ENCODE data around the gene P4HB.

P4HB gene

GRCh38 chr17:81837641-81838040, 22.7 kb downstream of the P4HB start:
- no peak for TF ChIP-seq CTCF (IDR thresholded peaks at IDR 0.05; ENCODE audit: low read depth, low read length)
- DNase-seq (ENCODE audit: extremely low read depth, low read depth) = peak; percentile 36

GRCh38 chr17:81834831-81835267, 25.5 kb downstream of the P4HB start, which contains the start of gene PPP1R27:
Gene PPP1R27, minus strand, starts transcription at chr17:81835050. Its CDS starts 97 bp downstream, at chr17:81834953.
- no peak for TF ChIP-seq CTCF (IDR thresholded peaks at IDR 0.05; ENCODE audit: low read depth, low read length)
- DNase-seq (ENCODE audit: extremely low read depth, low read depth) = no peak

- no peak for DNase-seq (ENCODE audit: extremely low read depth, low read depth)
- TF ChIP-seq CTCF (IDR thresholded peaks at IDR 0.05; ENCODE audit: low read depth, low read length) = no peak
Observed at GRCh38 chr17:81833921-81834830, 26.2 kb downstream of the P4HB start.

- DNase-seq (ENCODE audit: extremely low read depth, low read depth) = peak; percentile 83
- no peak for TF ChIP-seq CTCF (IDR thresholded peaks at IDR 0.05; ENCODE audit: low read depth, low read length)
Observed at GRCh38 chr17:81833160-81833920, 27.0 kb downstream of the P4HB start, which contains the start of gene MCRIP1. Gene MCRIP1, minus strand, starts transcription at chr17:81833291. Its CDS starts 8,785 bp downstream, at chr17:81824506.

- TF ChIP-seq CTCF (IDR thresholded peaks at IDR 0.05; ENCODE audit: low read depth, low read length) = no peak
- no peak for DNase-seq (ENCODE audit: extremely low read depth, low read depth)
Observed at GRCh38 chr17:81832608-81833159, 27.7 kb downstream of the P4HB start.

- no peak for DNase-seq (ENCODE audit: extremely low read depth, low read depth)
- no peak for TF ChIP-seq CTCF (IDR thresholded peaks at IDR 0.05; ENCODE audit: low read depth, low read length)
Observed at GRCh38 chr17:81831957-81832607, 28.3 kb downstream of the P4HB start.
